ENCODE results near the gene PRAF2.

DNA sequence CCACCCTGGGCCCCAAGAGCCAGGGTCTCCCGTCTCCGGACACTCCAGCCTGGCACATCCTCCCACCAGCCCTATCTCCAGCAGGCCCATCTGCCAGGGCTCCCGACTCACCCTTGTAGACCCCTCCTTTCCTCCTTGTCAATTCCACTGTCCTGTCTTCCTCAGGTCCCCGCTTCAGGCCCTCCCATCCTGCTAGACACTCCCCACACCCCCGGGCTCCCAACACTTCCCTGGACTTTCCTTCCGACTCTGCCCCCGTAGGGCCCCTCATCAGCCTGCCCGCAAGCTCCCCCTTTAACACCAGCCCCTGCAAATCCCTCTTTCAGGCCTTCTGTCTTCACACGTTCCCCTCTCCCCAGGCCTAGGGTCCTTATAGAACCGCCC, 1.1 kb downstream of the PRAF2 start:
- TF ChIP-seq, protein P1, sequence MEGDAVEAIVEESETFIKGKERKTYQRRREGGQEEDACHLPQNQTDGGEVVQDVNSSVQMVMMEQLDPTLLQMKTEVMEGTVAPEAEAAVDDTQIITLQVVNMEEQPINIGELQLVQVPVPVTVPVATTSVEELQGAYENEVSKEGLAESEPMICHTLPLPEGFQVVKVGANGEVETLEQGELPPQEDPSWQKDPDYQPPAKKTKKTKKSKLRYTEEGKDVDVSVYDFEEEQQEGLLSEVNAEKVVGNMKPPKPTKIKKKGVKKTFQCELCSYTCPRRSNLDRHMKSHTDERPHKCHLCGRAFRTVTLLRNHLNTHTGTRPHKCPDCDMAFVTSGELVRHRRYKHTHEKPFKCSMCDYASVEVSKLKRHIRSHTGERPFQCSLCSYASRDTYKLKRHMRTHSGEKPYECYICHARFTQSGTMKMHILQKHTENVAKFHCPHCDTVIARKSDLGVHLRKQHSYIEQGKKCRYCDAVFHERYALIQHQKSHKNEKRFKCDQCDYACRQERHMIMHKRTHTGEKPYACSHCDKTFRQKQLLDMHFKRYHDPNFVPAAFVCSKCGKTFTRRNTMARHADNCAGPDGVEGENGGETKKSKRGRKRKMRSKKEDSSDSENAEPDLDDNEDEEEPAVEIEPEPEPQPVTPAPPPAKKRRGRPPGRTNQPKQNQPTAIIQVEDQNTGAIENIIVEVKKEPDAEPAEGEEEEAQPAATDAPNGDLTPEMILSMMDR (IDR thresholded peaks at IDR 0.05 in 4 of 5, conservative IDR thresholded peaks at IDR 0.05 in 1 of 5): no peak
- no peak for TF ChIP-seq POLR2A (IDR thresholded peaks at IDR 0.05)

Measured in gastrocnemius medialis (tissue), 4 donors.